Esophagus squamous epithelium (tissue), 4 donors: ENCODE measurements around the gene IER3.

ENCODE experiments used
- CTCF ChIP-seq, 6 experiments: fragments of 450-650 bp in 4 of 6; fragments of 200-600 bp in 2 of 6; sonication (generic) in 2 of 6; IDR thresholded peaks; one replicate each; pipeline ENCODE4 v1.5.1; 2016 to 2019; ENCODE audit warnings: antibody characterized with exemption in 6 of 6, mild to moderate bottlenecking in 4 of 6, moderate library complexity in 4 of 6
- POLR2A ChIP-seq, 4 donors: fragments of 450-650 bp; IDR thresholded peaks; one replicate each; pipeline ENCODE4 v1.6.1; 2017; ENCODE audit warnings: antibody characterized with exemption in 4 of 4, mild to moderate bottlenecking in 4 of 4, moderate library complexity in 3 of 4

GRCh38 chr6:30769088-30769852 lies 24.9 kb upstream of the IER3 start:
- TF ChIP-seq CTCF (IDR thresholded peaks at IDR 0.05) (no peak), POLR2A (IDR thresholded peaks at IDR 0.05) (no peak)
